SK-N-MC (cell line): ENCODE measurements around the gene DCLK2.

Experiments used
- EZH2 ChIP-seq: fragments of 200-600 bp; sonication (generic); IDR thresholded peaks from one replicate; pipeline ENCODE4 v1.6.1; 2017; ENCODE audit warnings: antibody characterized with exemption
- FOXP2 ChIP-seq: optimal IDR thresholded peaks from 2 replicates; pipeline ENCODE3; 2011; ENCODE audit warnings: mild to moderate bottlenecking, moderate library complexity; ENCODE audit not compliant: insufficient read depth; ENCODE audit errors: extremely low read length, control extremely low read depth
- POLR2AphosphoS5 ChIP-seq: IDR thresholded peaks from 2 replicates; pipeline ENCODE4 v1.6.1; 2012; ENCODE audit warnings: mild to moderate bottlenecking, low read depth, low read length, borderline replicate concordance

DNA sequence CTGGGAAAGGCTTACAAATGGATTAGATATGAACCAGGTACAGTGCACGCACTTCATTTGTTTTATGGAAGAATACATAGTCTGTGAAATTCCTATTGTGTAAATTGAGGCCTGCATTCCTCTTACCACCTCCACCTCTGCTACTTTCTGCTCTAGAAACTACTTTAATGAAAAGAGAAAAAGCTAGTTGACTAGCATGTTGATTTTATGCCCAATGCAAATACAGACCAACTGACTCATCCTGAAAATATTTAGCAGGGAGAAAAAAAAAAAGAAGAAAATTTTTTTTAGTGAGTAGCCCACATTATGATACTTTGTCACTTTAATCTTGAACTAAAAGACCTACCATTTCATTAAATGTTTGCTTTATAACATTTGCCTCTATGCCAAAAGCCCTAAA, 41.2 kb downstream of the DCLK2 start:
- TF ChIP-seq EZH2 (no peak), POLR2AphosphoS5 (no peak), FOXP2 (no peak)
